GM23338 (cell line): Measurements from ENCODE around the gene SPATA4.

ENCODE experiments used
- CTCF ChIP-seq, 2 experiments: fragments of 200-600 bp in 1 of 2; sonication (generic) in 1 of 2; conservative IDR thresholded peaks; 2 replicates each; pipeline versions ENCODE4 v1.5.1 to v1.6.1; 2016 to 2017; ENCODE audit warnings: antibody characterized with exemption in 2 of 2, low read depth in 2 of 2, mild to moderate bottlenecking in 2 of 2, moderate library complexity in 1 of 2
- EZH2 ChIP-seq: fragments of 200-600 bp; sonication (generic); IDR thresholded peaks from one replicate; pipeline ENCODE4 v1.8.0; 2017; ENCODE audit warnings: antibody characterized with exemption, mild to moderate bottlenecking, low read depth; ENCODE audit not compliant: unreplicated experiment
- EZH2phosphoT487 ChIP-seq: fragments of 200-600 bp; sonication (generic); IDR thresholded peaks from one replicate; pipeline ENCODE4 v1.8.1; 2018; ENCODE audit warnings: antibody characterized with exemption; ENCODE audit not compliant: unreplicated experiment
- JUNB ChIP-seq: IDR thresholded peaks from one replicate; pipeline ENCODE4 v1.6.1; 2016; ENCODE audit warnings: antibody characterized with exemption; ENCODE audit not compliant: unreplicated experiment
- POLR2AphosphoS5 ChIP-seq: IDR thresholded peaks from 2 replicates; pipeline ENCODE4 v1.6.1; 2016; ENCODE audit warnings: antibody characterized with exemption, low read depth
- REST ChIP-seq: IDR thresholded peaks from one replicate; pipeline ENCODE4 v1.6.1; 2018; ENCODE audit warnings: antibody characterized with exemption; ENCODE audit not compliant: unreplicated experiment
- STAT1 ChIP-seq: IDR thresholded peaks from one replicate; pipeline ENCODE4 v1.6.1; 2016; ENCODE audit warnings: antibody characterized with exemption; ENCODE audit not compliant: unreplicated experiment

- TF ChIP-seq EZH2 (no peak), CTCF (conservative IDR thresholded peaks at IDR 0.05; ENCODE audit: low read depth in 2 of 2) (no peak), POLR2AphosphoS5 (no peak), STAT1 (no peak), JUNB (no peak), EZH2phosphoT487 (no peak), REST (no peak)
Measured at GRCh38 chr4:176188654-176189053, 6.7 kb downstream of the SPATA4 start.
